ENCODE results near the gene YTHDC2.
A peak's percentile ranks its signal among the peaks of the same experiment; 100 is the strongest.
"Not testable (repeated sequence)": the region's sequence is repeated elsewhere in the genome, so short reads cannot be mapped to it uniquely, and the experiment has no call there.

Gene YTHDC2

GRCh38 chr5:113520429-113520828, 6.9 kb downstream of the YTHDC2 start:
- DNase-seq (ENCODE audit: low spot score) = peak; percentile 42

GRCh38 chr5:113520899-113521298, 7.4 kb downstream of the YTHDC2 start:
- no peak for DNase-seq (ENCODE audit: low spot score)

DNA sequence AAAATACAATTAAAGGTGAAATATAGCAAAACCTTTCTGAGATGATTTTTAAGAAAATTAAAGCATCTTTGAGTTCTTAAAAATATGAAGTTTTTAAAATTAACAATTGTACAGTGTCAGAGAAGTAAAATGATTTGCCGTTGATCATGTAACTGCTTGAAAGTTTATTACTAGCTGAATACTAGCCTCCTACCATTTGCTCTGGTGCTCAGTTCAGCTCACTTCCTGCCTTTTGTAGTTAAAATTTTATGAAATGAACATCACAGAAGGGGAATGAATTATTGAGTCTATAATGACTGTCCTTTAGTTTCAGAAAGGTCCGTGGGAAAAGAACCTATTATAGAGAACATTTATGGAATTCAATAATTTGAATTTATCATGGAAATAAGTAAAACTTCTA, 9.7 kb downstream of the YTHDC2 start:
- no peak for DNase-seq (ENCODE audit: low spot score)

DNA sequence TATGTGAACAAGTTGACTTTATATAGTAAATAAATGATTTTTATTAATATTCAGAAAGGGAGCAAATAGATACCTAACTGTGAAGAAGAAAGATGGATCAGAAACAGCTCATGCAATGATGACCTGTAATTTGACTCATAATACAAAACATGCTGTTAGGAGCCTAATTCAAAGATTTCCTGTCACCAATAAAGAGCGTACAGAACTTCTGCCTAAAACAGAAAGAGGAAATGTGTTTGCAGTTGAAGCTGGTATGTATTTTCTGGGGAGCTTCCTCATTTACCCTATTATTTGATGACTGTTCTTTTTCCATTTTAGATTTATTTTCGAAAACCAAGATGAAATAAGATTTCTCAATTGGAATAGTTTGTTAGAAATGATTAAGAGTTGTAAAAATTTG, 11.4 kb downstream of the YTHDC2 start:
- DNase-seq (ENCODE audit: low spot score) = no peak

DNA sequence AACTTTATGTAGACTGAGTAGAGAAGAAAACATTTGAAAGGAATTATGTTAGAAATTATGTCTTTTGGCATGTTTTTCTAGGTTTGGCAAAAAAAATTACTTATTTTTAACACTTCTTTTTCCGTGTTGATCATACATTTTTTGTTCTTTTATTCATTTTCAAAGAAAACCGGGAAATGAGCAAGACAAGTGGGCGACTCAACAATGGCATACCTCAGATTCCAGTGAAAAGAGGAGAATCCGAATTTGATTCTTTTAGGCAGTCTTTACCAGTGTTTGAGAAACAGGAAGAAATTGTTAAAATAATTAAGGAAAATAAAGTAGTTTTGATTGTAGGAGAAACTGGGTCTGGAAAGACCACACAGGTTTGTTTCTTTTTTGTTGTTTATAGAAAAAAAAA, 12.9 kb downstream of the YTHDC2 start:
- DNase-seq (ENCODE audit: low spot score) = no peak

DNA sequence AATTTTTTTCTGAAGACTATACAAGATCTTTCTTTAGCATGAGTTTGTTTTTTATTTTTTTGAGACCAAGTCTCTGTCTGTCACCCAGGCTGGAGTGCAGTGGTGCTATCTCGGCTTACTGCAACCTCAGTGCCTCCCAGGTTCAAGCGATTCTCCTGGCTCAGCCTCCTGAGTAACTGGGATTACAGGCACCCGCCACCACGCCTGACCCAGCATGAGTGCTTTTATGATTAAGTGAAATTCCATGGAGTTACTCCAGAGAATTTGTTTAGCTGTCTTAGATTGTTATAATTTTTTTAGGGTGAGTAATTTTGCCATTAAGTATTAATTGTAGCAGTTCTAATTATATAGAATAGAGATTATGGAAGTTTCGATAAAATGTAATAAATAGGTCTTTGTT, 14.3 kb downstream of the YTHDC2 start:
- DNase-seq (ENCODE audit: low spot score) = no peak

DNA sequence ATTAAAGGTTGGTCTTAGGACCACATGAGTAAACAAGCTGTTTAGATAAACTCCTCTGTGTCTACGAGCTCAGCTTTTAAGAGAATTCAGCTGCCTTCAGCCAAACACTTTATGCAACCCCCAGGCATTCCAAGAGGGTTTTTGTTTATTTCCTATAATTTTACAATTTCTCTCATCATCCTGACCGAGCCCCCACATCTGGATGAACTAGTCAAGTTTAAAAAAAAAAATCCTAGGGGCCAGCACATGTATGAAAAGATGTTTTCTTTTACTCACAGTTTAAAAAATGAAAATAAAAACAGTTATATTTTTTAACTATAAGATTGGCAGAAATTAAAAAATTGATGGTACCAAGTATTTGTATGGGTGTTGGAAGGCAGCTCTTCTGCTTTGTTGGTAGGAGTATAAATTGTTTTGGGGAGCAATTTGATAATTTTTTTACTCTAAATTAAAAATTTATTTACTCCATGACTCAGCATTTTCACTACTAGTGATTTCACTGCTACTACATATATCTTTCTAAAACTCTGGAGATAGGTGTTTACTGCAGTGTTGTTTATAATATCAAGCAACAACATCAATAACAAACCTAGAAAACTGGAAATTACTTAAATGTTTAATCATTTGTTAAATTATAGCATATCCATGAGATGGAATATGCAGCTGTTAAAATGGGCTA, 18.1 kb downstream of the YTHDC2 start:
- no peak for DNase-seq (ENCODE audit: low spot score)

GRCh38 chr5:113538313-113538712, 24.8 kb downstream of the YTHDC2 start:
- no peak for DNase-seq (ENCODE audit: low spot score)

- DNase-seq (ENCODE audit: low spot score) = peak; percentile 58
These were observed 33.2 kb downstream of the YTHDC2 start for GRCh38 chr5:113546703-113547183.

- no peak for DNase-seq (ENCODE audit: low spot score)
These were observed 34.9 kb downstream of the YTHDC2 start for GRCh38 chr5:113548396-113548795.

DNA sequence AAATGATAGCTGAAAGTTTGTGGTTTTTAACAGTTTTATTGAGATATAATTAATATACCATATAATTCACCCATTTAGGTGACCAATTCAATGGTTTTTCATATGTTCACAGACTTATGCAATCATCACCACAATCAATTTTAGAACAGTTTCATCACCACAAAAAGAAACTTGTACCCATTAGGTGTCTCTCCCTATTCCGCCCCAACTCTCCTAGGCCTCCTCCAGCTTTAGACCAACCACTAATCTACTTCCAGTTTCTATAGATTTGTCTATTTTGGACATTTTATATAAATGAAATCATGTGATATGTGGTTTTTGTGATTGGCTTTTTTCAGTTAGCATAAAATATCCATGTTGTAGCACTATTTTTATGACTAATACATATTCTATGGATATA, 38.6 kb downstream of the YTHDC2 start:
- no peak for DNase-seq (ENCODE audit: low spot score)

- DNase-seq (ENCODE audit: low spot score) = no peak
These were observed 39.1 kb downstream of the YTHDC2 start for GRCh38 chr5:113552620-113553019.

DNA sequence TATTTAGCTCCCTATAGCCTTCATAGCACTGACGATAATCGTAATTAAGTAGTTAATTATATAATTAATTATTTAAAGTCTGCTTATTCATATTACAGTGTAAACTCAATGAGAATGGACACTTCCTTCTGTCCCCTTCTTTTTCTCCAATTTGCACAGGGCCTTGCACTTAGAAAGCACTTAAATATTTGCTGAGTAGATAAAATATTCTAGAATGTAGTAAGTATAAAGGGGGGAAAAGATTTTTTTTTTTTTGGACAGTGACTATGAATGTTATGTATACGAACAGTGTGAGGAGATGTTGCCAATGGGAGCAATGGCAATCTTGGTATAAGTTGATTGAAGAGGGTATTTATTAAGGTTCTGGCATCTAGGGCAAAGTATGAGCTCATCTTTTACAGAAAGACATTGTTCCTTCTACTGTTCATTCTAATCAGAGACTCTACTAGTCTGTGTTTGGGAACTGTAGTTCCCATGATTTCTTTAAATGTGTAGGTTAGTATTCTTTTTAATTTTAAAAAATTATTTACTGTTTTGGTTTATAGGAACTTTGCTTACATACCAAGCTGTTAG, 49.4 kb downstream of the YTHDC2 start:
- no peak for DNase-seq (ENCODE audit: low spot score)

DNA sequence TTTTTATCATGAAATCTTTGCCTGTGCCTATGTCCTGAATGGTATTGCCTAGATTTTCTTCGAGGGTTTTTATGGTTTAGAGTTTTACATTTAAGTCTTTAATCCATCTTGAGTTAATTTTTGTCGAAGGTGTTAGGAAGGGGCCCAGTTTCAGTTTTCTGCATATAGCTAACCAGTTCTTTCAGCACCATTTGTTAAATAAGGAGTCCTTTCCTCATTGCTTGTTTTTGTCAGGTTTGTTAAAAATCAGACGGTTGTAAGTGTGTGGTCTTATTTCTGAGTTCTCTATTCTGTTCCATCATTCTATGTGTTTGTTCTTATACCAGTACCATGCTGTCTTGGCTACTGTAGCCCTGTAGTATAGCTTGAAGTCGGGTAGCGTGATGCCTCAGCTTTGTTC, 55.9 kb downstream of the YTHDC2 start:
- DNase-seq (ENCODE audit: low spot score) = no peak

- no peak for DNase-seq (ENCODE audit: low spot score)
These were observed 59.2 kb downstream of the YTHDC2 start for GRCh38 chr5:113572716-113573115.

DNA sequence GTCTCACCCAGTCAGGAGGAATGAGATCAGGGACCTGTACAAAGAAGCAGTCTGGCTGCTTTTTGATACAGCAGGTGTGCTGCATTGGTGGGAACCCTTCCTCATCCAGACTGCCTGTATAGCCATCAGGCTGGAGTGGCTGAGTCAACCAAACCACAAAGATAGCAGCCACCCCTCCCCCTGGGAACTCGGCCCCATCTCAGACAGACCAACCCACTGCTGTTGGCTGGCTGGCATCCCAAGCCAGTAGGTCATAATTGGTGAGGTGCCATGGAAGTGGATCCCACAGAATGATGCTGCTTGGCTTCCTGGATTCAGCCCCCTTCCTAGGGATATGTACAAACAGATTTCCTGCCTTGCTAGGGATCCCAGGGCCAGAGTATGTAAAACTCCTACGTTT, 60.9 kb downstream of the YTHDC2 start:
- DNase-seq (ENCODE audit: low spot score) = peak; percentile 71

DNA sequence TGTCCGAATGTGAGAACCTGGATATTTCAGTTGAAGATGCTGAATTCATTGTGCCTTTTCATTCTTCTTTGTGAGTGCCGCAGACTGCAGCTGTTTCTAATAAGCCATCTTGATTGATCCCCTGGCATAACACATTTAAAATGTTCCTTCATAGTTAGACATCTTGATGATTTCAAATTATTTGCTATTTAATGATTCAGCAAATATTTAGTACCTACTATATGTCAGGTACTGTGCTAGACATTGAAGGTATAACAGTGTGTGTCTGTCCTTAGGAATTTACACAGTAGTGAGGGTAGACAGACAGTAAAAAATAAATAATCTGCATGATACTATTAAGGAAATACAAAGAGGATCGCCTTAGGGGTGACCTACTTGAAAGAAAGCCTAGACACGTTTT, 61.6 kb downstream of the YTHDC2 start:
- DNase-seq (ENCODE audit: low spot score) = no peak

DNA sequence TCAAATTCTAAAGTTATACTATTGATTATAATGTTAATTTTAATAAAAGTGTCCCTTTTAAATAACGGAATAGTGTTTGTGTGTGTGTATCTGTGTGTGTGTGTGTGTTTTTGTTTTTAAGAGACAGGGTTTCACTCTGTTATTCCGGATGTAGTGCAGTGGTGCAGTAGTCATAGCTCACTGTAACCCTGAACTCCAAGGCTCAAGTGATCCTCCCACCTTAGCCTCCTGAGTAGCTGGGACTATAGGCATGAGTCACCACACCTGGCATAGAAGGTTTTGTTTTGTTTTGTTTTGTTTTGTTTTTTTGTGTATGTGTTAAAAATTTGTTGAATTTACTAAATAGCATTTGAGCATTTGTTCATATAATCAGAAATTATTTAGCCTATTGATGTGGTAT, 64.6 kb downstream of the YTHDC2 start:
- DNase-seq (ENCODE audit: low spot score) = no peak

DNA sequence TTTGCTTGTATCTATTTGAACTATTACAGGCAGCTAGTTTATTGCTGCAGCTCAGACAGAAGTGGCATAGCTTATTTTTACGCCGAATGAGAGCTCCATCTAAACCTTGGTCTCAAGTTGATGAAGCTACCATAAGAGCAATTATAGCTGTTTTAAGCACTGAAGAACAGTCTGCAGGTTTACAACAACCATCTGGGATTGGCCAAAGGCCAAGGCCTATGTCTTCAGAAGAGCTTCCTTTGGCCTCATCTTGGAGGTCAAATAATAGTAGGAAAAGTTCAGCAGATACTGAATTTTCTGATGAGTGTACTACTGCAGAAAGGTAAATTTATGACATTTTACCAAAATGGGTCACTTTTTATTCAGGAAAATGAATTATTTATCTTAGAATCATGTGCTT, 67.9 kb downstream of the YTHDC2 start:
- no peak for DNase-seq (ENCODE audit: low spot score)

- DNase-seq (ENCODE audit: low spot score) = no peak
These were observed 84.7 kb downstream of the YTHDC2 start for GRCh38 chr5:113598150-113598549.

DNA sequence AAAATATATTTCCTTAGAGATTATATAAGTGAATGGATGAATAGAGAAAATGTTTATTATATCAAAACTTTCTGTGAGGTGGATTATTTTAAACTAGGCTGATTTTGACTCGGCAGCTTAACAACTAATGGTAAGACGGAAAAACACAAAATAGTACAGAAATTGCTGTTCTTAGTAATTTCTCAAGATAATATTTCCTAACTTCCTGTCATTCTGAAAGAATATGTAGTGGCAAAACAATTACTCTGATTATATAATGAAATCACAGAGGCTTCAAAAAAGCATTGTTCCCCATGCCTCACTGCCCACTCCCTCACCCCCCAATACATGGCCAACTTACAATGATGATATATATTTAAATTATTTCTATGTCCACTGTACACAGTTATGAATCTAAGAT, 85.4 kb downstream of the YTHDC2 start:
- DNase-seq (ENCODE audit: low spot score) = no peak

DNA sequence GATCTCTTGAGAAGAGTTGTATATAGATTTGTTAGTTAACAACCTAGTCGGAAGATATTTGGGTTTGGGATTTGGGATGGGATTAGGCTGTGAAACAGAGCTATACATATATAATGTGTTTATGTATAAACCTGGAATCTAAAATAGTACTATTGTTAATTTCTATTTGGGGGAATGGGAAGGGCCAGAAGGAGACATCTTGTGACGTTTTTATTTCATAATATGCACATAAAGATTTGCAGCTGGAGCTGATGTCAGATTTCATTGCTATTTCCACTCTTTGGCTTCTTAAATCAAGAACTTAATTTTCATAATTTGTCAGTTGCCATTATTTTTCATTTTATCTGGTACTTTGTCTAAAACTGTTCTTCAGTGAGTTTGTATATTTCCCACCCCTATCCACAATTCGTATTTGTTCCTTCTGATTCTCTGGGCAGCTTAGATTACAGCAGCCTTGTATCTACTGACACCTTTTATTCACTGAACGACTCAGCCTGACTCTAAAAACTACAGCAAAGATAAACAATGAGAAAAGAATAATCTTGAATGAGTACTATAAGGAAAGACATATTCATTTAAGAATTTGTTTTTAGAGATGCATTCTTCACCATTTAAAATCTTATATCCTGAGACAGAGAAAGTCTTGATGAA, 86.9 kb downstream of the YTHDC2 start:
- DNase-seq (ENCODE audit: low spot score) = no peak

DNA sequence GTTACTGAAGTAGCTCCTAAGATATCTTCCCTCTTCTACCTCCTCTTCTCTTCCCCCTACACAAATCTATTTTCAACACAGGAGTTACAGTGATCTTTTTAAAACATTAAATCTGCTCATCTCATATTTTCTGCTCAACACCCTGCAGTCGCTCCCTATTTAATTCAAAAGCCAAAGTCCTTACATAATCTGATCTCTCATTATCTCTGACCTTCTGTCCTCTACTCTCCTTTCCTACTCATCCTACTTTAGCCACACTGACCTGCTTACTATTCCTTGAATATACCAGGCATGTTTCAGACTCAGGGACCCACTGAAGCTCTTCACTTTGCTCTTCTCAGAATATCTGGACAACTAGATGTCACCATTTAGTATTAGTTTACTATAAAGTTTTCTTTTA, 87.9 kb downstream of the YTHDC2 start:
- no peak for DNase-seq (ENCODE audit: low spot score)

DNA sequence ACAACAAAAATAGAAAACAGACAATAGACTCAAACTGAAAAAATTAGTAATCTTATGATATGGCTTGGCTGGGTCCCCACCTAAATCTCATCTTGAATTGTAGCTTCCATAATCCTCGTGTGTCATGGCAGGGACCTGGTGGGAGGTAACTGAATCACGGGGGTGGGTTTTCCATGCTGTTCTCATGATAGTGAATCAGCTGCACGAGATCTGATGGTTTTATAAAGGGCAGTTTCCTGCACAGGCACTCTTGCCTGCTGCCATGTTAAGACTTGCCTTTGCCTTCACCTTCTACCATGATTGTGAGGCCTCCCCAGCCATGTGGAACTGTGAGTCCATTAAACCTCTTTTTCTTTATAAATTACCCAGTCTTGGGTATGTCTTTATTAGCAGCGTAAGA, 89.8 kb downstream of the YTHDC2 start:
- not testable (repeated sequence) for DNase-seq (ENCODE audit: low spot score)

Data from AG08395 (cell line).